ENCODE measurements around the gene APBA1. TPM values are rescaled to one million over a fixed set of nuclear protein-coding genes. Genes with fewer than 3 reads are reported as not detected.

APBA1 gene
- total RNA-seq, 1 donor from 2014 or later: under 0.01 TPM

GRCh38 chr9:69425136-69425801 is 246.9 kb downstream of the APBA1 start:
- Histone ChIP-seq H3K27me3 (ENCODE audit: control insufficient read depth, insufficient read depth, low read length) (peaks cover 2% of the 10 kb centered on the region), H3K36me3 (ENCODE audit: control insufficient read depth, insufficient read depth, low read length) (no peaks in the 10 kb centered on the region), H3K4me3 (ENCODE audit: low read depth, low read length) (no peak overlapping the region)
- no peak for DNase-seq (ENCODE audit: low read depth)
- FAIRE-seq: peak; percentile 52
- no peak for TF ChIP-seq CTCF (IDR thresholded peaks at IDR 0.05; ENCODE audit: insufficient read depth, low read length, severe bottlenecking)

DNA sequence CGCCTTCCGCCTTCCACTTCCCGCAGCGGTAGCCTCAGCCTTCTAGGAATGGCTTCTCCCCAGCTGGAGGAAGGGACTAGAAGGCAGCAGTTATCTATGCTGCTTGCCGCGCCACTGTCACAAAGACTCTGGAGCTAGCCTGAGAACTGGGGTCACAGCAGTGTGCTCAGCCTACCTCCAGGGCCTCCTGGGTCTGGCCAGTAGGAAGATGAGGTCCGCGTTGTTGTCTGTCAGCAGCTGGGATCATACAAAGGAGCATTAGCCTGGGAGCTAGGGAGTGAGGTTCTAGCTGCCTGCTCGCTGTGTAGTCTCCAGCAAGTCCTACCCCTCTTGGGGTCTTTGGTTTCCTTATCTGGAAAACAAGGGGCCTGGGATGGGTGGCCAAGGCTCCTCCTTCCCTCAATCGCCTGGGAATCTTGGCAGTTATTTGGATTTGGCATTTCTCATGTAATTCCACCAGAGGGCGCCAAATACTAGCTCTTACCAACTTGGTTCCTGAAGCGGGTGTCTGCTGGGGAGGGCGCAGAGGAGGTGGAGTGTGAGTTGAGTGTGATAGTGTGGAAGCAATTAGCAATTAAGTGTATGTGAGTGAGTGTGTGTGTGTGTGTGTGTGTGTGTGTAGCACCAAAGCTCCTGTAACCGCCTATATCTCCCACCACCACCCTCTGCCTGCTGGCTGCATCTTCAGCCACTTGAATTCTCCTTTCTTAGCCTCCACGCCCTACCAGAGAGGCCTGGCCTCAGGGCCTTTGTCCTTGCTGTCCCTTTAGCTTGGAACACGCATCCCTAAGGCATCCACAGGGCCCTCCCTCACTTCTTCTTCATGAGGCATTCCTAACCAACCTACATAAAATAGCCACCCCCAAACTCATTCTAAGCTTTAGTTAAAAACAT is 250.0 kb downstream of the APBA1 start:
- DNase-seq (ENCODE audit: low read depth) (peak; percentile 54), FAIRE-seq (no peak)
- H3K4me3 ChIP-seq (ENCODE audit: low read depth, low read length): no peak overlapping the region
- H3K36me3 ChIP-seq (ENCODE audit: control insufficient read depth, insufficient read depth, low read length): no peaks in the 10 kb centered on the region
- H3K27me3 ChIP-seq (ENCODE audit: control insufficient read depth, insufficient read depth, low read length): peaks cover 2% of the 10 kb centered on the region
- peak; percentile 73 for TF ChIP-seq CTCF (IDR thresholded peaks at IDR 0.05; ENCODE audit: insufficient read depth, low read length, severe bottlenecking)

- FAIRE-seq (no peak), DNase-seq (ENCODE audit: low read depth) (no peak)
- TF ChIP-seq CTCF (IDR thresholded peaks at IDR 0.05; ENCODE audit: insufficient read depth, low read length, severe bottlenecking): no peak
These were observed 251.4 kb downstream of the APBA1 start for GRCh38 chr9:69420611-69421270.

GRCh38 chr9:69412741-69413150 is 259.4 kb downstream of the APBA1 start:
- Histone ChIP-seq H3K27me3 (ENCODE audit: control insufficient read depth, insufficient read depth, low read length) (no peaks in the 10 kb centered on the region), H3K4me3 (ENCODE audit: low read depth, low read length) (no peak overlapping the region), H3K36me3 (ENCODE audit: control insufficient read depth, insufficient read depth, low read length) (no peaks in the 10 kb centered on the region)
- no peak for FAIRE-seq
- peak; percentile 60 for TF ChIP-seq CTCF (IDR thresholded peaks at IDR 0.05; ENCODE audit: insufficient read depth, low read length, severe bottlenecking)
- peak; percentile 20 for DNase-seq (ENCODE audit: low read depth)

More at GRCh38 chr9:69420611-69421270, 251.4 kb downstream of the APBA1 start:
- H3K27me3 ChIP-seq (ENCODE audit: control insufficient read depth, insufficient read depth, low read length): peaks cover 2% of the 10 kb centered on the region
- no peaks in the 10 kb centered on the region for H3K36me3 ChIP-seq (ENCODE audit: control insufficient read depth, insufficient read depth, low read length)
- no peak overlapping the region for H3K4me3 ChIP-seq (ENCODE audit: low read depth, low read length)

DNA sequence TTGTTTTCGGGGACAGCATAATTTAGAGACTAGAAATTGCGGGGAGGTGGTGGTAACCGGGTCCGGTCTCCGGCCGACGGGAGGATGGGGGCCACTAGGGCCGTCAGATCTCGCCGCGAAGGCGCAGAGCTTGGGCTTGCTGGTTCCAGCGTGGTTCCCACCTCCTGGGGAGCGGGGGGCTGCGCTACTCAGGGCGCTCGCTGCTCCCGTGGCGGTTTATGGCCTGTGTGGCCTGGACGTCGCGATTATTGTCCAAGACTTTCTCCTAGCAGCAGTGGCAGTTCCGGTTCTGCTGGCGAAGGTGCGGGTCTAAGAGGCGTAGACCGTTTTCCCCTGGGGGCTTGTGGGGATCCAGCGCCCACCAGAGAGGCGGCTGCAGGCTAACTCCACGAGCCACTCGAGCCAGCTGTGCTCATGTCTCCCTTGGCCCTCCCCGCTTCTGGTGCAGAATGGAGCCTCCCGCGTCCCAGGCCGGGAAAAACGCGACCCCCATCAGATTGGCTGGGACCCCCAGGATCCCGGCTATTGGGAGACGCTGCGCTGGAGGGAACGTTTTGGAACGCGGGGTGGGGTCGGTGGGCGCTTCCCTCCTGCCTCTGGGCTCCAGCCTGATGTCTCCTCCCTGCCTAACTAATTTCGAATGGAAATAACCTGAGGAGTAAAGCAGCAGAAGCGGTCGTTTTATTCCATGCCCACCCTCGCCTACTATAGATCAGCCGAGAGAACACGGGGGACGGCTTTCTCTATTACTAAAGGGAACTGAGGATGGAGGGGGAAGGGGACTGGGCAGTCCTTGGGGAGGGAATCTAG is 260.0 kb downstream of the APBA1 start:
- DNase-seq (ENCODE audit: low read depth): no peak
- FAIRE-seq: no peak
- TF ChIP-seq CTCF (IDR thresholded peaks at IDR 0.05; ENCODE audit: insufficient read depth, low read length, severe bottlenecking): no peak
- Histone ChIP-seq H3K27me3 (ENCODE audit: control insufficient read depth, insufficient read depth, low read length) (no peaks in the 10 kb centered on the region), H3K36me3 (ENCODE audit: control insufficient read depth, insufficient read depth, low read length) (no peaks in the 10 kb centered on the region), H3K4me3 (ENCODE audit: low read depth, low read length) (no peak overlapping the region)

Data from bronchial epithelial cell (primary cell).